HG02938 (cell line): Measurements from ENCODE around the gene FZD4.
A peak's percentile ranks its signal among the peaks of the same experiment; 100 is the strongest.
"Not testable (repeated sequence)": the region's sequence is repeated elsewhere in the genome, so short reads cannot be mapped to it uniquely, and the experiment has no call there.

Experiments
- ATAC-seq: cut with Tn5 transposase; IDR thresholded peaks from one replicate; pipeline ENCODE4 v1.9.1; 2021; ENCODE audit warnings: mild to moderate bottlenecking, moderate library complexity; ENCODE audit not compliant: unreplicated experiment

The FZD4 gene

GRCh38 chr11:86977441-86978050, 22.4 kb upstream of the FZD4 start:
- no peak for ATAC-seq

DNA sequence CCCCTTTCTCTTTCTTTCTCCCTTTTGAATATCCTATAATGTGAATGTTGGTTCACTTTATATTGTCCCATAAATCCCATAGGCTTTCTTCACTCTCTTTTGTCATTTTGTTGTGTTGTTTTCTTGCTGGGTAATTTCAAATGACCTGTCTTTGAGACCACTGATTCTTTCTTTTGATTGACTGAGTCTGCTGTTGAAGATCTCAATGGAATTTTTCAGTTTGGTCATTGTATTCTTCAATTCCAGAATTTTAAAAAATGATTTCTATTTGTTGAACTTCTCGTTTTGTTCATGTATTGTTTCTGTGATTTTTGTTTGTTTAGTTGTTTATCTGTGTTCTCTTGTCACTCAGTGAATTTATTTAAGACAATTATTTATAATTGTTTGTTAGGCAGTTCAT, 17.5 kb upstream of the FZD4 start:
- no peak for ATAC-seq

DNA sequence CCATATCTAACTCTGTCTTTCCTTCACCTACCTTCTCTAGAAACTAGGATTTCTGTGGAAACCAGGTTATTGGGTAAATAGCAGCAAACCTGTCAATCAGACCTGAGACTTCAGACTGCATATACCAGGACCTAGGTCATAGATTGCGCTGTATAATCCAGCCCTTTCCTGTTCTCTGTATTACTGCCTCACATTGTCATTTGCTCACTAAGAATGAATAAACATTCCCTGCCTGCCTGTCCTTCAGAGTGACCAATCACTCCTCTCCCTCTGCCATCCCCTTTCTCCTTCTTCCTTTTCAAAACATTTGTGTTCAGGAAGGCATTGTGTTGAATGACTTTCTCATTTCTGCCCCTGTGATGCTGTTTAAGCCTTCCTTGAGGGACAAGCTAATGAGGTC, 14.1 kb upstream of the FZD4 start:
- no peak for ATAC-seq

DNA sequence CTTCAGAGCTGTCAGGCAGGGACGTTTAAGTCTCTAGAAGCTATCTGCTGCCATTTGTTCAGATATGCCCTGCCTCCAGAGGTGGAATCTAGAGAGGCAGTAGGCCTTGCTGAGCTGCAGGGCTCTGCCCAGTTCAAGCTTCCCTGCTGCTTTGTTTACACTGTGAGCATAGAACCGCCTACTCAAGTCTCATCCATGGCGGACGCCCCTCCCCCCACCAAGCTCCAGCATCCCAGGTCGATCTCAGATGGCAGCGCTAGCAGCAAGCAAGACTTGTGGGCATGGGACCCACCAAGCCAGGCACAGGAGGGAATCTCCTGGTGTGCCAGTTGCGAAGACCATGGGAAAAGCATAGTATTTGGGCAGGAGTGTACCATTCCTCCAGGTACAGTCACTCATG, 12.4 kb upstream of the FZD4 start:
- not testable (repeated sequence) for ATAC-seq

- no peak for ATAC-seq
Observed at GRCh38 chr11:86957976-86958646, 2.9 kb upstream of the FZD4 start.

- no peak for ATAC-seq
Observed at GRCh38 chr11:86956905-86957195, 1.7 kb upstream of the FZD4 start.

- ATAC-seq = peak; percentile 11
Observed at GRCh38 chr11:86955111-86955360, 159 bp downstream of the FZD4 start.

GRCh38 chr11:86954269-86955110, 705 bp downstream of the FZD4 start:
- peak; percentile 1 for ATAC-seq

DNA sequence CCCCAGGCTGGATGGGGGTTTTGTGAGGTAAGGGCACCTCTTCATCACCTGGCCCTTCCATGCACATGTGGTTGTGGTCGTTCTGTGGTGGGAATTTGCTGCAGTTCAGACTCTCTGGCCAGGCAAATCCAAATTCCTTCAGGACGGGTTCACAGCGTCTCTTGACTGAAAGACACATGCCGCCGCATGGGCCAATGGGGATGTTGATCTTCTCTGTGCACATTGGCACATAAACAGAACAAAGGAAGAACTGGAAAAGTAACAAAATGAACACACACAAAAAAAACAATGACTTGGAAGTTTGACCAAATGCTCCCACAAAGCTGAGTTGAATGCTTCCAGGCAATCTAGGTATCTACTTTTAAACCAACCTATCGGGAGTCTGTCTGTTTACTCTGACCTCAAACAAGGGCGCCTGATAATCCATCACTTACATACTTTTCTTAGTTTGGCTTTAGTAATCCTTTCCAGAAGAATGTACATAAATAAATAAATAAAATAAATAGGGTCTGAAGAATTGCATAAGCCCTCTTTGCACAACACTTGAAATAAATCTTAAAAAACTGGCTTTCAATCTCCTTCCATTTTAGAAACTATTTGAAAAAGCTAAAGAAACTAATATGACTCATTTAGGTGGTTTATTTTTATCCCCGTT, 2.8 kb downstream of the FZD4 start:
- ATAC-seq = no peak

- ATAC-seq = no peak
Observed at GRCh38 chr11:86951706-86952105, 3.5 kb downstream of the FZD4 start.

DNA sequence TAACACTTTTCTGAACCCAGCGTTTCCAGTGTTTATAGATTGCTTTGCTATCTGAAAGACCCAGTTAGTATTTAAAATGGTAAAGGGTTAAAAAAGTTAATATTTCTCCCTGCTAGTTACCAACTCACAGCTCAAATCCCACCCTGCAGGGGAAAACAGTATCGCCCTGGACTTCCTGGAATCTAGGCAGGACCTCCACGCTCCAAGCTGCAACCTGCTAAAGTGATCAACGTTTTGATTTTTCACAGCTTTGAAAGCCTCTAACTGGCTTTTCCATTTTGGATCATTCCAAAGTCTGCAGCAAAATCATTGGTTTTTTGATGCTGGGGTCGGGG, 4.6 kb downstream of the FZD4 start:
- ATAC-seq = no peak

DNA sequence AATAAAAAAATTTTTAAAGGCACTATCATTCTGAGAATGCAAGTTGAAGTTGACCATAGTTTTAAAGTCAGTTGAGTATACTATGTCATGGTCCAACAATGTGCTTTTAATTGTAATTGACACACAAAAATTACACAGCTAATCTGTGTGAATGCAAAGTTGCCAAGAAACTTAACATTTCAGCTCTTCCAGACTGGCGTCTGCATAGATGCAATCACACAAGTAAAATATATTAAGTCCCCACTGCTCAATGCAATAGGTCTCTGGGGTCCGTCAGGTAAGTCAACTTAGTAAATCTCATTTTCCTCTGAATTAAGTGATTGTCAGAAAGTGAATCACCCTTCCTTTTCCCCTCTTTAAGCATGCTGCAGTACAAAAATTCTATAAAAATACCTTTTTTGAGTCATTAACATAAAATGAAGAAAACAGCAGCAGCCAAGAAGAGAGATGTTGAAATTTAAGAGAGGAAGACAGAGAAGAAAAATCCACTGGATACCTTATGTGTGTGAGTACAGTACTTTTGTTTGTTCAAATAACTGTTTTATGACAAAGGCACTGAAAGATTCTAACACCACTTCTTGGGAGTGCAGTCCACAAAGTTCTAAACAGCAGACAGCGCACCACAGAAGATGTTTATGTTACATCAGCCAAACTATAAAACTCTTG, 5.1 kb downstream of the FZD4 start:
- no peak for ATAC-seq

DNA sequence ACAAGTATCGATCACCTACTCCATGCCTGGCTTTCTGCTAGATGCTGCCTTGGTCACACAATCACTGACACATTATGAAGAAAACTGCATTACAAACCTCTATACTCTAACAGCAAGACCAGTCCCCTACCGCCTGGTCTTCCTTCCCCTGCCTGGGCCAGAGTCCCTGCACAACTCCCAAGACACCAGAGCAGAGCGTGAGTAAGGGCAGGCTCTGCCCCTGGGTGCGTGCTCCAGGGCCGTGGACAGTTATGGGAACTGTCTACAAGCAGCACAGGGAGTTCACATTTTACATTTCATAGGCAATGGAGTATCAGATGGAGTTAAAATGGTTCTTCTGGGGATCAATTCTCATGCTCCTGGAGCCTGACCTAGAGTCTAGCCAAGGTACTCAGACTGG, 6.5 kb downstream of the FZD4 start:
- no peak for ATAC-seq

- no peak for ATAC-seq
Observed at GRCh38 chr11:86947541-86947940, 7.7 kb downstream of the FZD4 start.

- ATAC-seq = not testable (repeated sequence)
Observed at GRCh38 chr11:86943505-86943904, 11.7 kb downstream of the FZD4 start.

- no peak for ATAC-seq
Observed at GRCh38 chr11:86941871-86942599, 13.2 kb downstream of the FZD4 start.

DNA sequence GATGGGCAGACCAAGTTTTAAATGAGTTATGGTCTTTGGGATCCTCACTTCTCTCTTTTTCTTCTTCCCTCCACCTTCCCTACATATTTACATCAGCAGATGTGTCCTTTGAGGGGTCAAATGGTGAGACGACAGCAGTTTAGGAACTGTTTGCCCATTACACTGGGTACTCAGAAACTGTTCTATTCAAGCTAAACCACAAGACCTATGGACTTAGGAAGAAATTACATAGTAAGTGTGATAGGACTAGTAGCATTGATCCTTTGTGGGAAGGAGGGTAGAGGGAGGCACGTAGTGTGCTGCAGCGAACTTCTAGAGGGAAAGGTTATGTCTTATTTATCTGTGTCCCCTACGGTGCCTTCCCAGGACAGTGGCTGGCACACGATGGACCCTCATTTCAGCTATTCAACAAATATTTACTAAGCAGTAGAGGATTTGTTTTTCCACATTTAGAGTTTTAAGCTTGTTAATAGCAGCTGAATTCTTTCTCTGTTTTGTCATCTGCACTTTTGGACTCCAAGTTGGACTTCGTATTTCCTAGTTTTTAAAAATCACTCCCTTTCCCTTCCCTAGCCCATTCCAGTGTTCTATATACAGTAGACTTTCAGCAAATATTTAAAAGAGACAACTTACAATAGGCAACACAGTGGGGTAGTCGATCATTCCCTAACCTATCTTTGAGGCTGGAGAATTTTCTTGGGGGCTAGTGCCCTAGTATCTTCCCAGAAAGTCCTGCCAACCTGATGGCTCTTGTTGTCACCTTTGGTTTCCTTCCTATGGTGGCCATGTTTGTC, 13.9 kb downstream of the FZD4 start:
- no peak for ATAC-seq

DNA sequence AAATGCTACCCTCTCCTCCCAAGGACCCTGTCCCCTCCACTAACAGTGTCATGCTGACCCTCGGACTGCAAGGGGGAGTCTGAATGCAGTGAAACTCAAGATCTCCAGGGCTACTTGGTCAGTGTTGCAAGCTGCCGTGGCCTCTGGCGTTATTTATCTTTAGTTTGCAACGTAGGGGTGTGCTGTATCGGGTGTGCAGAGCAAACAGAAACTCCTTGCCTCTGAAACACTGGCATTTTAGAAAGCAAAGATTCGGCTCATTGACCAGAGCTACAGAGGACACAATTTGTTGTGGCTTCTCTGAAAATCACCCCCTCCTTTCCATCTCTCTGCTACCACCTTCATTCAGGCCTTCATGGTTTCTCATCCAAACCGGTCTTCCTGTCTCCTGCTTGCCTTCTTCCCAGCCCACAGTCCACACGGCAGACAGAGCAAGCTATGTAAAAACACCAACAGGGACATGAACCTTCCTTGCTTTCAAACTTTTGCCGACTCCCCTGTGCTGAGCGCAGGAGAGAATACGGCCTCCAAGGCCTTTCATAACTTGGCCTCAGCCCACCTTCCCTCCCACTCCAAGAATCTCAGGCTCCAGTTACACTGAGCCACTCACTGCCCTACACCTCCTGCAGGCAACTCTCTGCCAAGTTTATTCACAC, 14.9 kb downstream of the FZD4 start:
- no peak for ATAC-seq
